ENCODE data around the gene ABCB8. TPM values are rescaled to one million over a fixed set of nuclear protein-coding genes. Genes with fewer than 3 reads are reported as not detected.
A peak's percentile ranks its signal among the peaks of the same experiment; 100 is the strongest.

ABCB8 gene
- total and polyA plus RNA-seq, 9 of the 15 experiments (the other 6 are each of a cell fraction or from before 2014, with no cell fraction given), result 7.6 to 106 (median 36.3) TPM

- peak; percentile 31; the same call in 1 of the 2 replicates for TF ChIP-seq JUN (IDR thresholded peaks at IDR 0.05; ENCODE audit: borderline replicate concordance, low read depth, low read length)
- TF ChIP-seq JUN (CRISPR knock-in tag; IDR thresholded peaks at IDR 0.05; ENCODE audit: borderline replicate concordance), result no peak
- TF ChIP-seq RNF2 (IDR thresholded peaks at IDR 0.05), result no peak
- no peak for TF ChIP-seq NR2F6 (CRISPR knock-in tag; IDR thresholded peaks at IDR 0.05)
- TF ChIP-seq CTCFL (IDR thresholded peaks at IDR 0.05; ENCODE audit: borderline replicate concordance, insufficient read depth, low read depth, low read length, poor library complexity, severe bottlenecking), result peak; percentile 82
- TF ChIP-seq ZNF77 (CRISPR knock-in tag; IDR thresholded peaks at IDR 0.05), result no peak
- no peak for TF ChIP-seq RUNX1 (IDR thresholded peaks at IDR 0.05; ENCODE audit: low read depth)
- 0 out of 2 replicates have a peak, but pooled peaks have one; percentile 32 for TF ChIP-seq MXI1 (IDR thresholded peaks at IDR 0.05; ENCODE audit: low read depth, low read length)
- peak; percentile 95 for TF ChIP-seq SMC3 (conservative IDR thresholded peaks at IDR 0.05; ENCODE audit: insufficient read depth, low read depth, low read length)
- peak; percentile 61; the same call in 1 of the 2 replicates for TF ChIP-seq TFAP4 (CRISPR knock-in tag; IDR thresholded peaks at IDR 0.05; ENCODE audit: borderline replicate concordance)
- 0 out of 2 replicates have a peak, but pooled peaks have one; percentile 52 for TF ChIP-seq ARID2 (IDR thresholded peaks at IDR 0.05)
- no peak for TF ChIP-seq CHD4 (IDR thresholded peaks at IDR 0.05; ENCODE audit: insufficient read depth, insufficient replicate concordance, low read depth, low read length, poor library complexity, severe bottlenecking)
Measured at GRCh38 chr7:150986099-150986512, 42.1 kb upstream of the ABCB8 start (continued).

Measured in K562 (cell line).